ENCODE results near the gene SIGLEC10.
"Not testable (repeated sequence)": the region's sequence is repeated elsewhere in the genome, so short reads cannot be mapped to it uniquely, and the experiment has no call there.

Gene SIGLEC10

GRCh38 chr19:51440052-51440451 is 22.6 kb upstream of the SIGLEC10 start:
- DNase-seq (ENCODE audit: low read depth), result no peak

DNA sequence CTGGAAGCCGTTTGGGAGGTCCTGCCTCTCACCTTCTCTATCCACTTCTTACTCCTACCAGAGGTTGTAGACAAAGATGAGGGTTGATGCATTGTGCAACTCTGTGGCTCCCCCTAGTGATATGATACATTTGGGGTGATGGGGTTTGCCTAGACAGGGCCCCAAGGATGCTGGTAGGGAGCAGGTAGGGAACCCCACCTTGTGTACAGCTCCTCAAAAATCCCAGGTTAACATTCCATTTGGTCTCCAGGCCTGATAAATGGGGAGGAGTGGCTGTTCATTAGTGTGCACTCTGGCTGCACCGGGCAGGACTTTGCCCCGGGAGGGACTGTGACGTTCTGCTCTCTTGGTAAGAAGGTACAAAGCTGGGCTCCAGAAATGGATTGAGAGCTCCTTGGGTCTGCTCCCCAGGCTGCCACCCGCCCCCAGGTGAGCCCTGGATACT is 21.6 kb upstream of the SIGLEC10 start:
- no peak for DNase-seq (ENCODE audit: low read depth)

- no peak for DNase-seq (ENCODE audit: low read depth)
Observed at GRCh38 chr19:51434456-51434855, 17.0 kb upstream of the SIGLEC10 start.

DNA sequence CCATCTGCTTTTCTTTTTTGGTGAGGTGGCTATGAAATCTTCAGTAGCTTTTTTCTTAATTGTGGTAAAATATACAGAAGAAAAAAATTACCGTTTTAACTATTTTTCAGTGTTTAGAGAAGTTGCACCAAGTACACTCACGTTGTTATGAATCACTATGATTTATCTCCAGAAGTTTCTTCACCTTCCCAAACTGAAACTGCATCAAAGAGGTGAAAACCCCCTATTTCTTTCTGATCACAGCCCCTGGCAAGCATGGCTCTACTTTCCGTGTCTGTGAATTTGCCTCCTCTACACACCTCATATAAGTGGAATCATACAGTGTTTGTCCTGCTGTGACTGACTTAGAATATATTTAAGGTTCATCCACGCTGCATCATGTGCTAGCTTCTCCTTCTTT is 15.6 kb upstream of the SIGLEC10 start:
- DNase-seq (ENCODE audit: low read depth), result no peak

DNA sequence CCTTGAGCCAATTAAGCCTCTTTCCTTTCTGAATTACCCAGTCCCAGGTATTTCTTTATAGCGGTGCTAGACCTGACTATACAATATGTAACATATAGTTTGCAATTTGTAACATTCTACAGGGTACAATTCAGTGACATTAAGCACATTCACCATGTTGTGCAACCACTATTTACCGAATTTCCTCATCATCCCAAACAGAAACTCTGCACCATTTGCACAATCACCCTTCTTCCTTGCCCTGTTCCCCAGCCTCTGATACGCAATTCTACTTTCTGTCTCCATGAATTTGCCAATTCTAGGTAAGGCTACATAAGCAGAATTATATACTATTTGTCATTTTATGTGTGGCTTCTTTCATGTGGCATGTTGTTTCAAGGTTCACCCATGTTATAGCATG is 13.7 kb upstream of the SIGLEC10 start:
- no peak for DNase-seq (ENCODE audit: low read depth)

DNA sequence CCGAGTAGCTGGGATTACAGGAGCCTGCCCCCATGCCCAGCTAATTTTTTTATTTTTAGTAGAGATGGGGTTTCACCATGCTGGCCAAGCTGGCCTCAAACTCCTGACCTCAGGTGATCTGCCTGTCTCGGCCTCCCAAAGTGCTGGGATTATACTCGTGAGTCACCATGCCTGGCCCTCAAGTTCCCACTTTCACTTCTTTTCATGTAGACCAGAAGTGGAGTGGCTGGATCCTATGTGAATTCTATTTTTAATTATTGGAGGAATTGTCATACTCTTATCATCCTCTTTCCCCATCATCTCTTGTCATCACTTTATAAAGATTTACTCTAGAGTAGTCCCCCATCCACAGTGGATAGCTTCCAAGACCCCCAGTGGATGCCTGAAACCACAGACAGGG is 12.8 kb upstream of the SIGLEC10 start:
- DNase-seq (ENCODE audit: low read depth), result no peak

- no peak for DNase-seq (ENCODE audit: low read depth)
Observed at GRCh38 chr19:51427201-51427600, 9.8 kb upstream of the SIGLEC10 start.

DNA sequence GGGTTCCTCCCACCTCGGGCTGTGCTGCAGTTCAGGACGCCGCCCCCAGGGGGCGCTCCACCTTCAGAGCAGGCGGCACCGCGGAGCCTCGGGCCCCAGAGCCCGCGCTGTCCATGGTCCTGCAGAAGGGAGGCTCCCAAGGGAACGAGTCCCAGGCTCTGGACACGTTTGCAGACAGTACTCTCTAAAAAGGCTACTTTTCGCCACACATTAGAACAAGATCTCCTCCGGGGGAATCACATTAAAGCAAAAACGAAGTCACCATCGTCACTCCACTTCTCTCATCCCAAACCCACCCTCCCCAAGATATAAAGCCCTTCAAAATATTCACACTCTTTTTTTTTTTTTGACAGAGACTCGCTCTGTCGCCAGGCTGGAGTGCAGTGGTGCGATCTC is 4.6 kb upstream of the SIGLEC10 start:
- DNase-seq (ENCODE audit: low read depth), result peak; percentile 75

GRCh38 chr19:51421229-51422052 is 4.0 kb upstream of the SIGLEC10 start:
- DNase-seq (ENCODE audit: low read depth), result no peak

GRCh38 chr19:51420511-51420910 is 3.1 kb upstream of the SIGLEC10 start:
- not testable (repeated sequence) for DNase-seq (ENCODE audit: low read depth)

DNA sequence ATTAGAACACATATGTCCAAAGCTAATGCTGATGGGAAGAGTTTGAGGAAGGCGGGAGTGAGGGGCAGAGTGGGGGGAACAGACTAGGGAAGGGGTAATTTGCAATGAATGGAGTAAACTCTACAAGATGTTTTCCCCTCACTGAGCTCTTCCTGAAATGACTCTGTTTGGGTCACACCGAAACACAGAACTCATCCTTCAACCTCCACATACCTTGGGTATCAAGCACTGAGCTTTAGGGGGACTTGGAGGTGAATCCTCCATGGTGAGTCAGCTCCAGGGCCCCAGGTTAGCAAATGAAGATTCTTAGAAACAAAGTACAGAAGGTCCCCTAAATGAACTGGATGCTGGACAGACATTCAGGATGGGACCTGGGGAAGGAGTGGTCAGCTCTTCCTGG is 1.3 kb upstream of the SIGLEC10 start:
- DNase-seq (ENCODE audit: low read depth), result no peak

DNA sequence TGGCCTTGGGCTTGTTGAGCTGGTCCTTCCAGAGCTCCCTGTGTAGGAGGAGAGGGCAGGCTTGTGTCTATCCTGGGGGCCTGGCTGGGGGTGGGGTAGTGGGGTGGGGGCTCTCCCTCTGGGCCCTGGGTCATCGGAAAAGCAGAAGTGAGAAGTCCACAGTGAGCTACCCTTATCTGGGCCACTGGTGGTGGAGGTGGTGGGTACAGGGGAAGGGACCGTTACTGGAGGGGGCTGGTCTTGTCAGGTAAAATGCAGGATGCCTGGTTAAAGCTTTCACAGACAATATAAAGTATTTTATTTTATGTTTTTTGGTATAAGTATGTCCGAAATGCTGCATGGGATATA is 342 bp upstream of the SIGLEC10 start:
- no peak for DNase-seq (ENCODE audit: low read depth)

DNA sequence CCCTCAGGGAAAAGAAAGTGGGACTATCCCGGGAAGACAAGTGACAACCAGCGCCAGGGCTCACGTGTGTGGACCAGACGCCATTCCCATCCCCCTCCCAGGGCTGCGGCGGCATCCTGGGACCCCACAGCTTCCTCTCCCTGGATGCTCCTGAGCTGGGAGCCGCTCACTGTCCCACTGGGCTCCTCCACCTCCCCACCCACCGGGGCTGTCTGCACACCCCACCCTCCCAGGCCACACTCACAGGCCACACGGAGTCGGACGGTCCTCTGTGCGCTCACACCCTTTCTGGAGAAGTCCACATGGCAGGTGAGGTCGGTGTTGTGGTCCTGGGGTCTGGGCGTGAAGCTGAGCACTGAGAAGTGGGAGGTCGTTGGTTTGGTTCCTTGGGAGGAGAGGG is 1.0 kb downstream of the SIGLEC10 start:
- not testable (repeated sequence) for DNase-seq (ENCODE audit: low read depth)

DNA sequence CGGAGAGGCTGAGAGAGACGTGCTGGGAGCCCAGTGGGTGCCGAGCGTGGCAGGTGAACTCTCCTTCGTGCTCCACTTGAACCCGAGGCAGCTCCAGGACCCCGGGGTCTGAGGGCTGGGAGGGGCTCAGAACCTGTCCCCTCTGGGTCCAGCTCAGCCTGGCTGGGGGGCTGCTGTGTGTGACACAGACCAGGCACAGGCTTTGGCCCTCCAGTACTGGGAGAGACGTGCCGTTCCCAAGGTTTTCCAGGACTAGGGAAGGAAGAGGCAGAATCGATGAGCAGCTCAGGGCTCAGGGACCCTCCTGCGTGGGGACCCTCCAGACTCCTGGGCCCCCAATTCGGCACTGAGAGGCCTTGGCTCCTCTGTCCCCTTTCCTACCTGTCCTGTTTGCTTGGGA is 2.3 kb downstream of the SIGLEC10 start:
- no peak for DNase-seq (ENCODE audit: low read depth)

- no peak for DNase-seq (ENCODE audit: low read depth)
Observed at GRCh38 chr19:51410950-51411748, 6.3 kb downstream of the SIGLEC10 start.

DNA sequence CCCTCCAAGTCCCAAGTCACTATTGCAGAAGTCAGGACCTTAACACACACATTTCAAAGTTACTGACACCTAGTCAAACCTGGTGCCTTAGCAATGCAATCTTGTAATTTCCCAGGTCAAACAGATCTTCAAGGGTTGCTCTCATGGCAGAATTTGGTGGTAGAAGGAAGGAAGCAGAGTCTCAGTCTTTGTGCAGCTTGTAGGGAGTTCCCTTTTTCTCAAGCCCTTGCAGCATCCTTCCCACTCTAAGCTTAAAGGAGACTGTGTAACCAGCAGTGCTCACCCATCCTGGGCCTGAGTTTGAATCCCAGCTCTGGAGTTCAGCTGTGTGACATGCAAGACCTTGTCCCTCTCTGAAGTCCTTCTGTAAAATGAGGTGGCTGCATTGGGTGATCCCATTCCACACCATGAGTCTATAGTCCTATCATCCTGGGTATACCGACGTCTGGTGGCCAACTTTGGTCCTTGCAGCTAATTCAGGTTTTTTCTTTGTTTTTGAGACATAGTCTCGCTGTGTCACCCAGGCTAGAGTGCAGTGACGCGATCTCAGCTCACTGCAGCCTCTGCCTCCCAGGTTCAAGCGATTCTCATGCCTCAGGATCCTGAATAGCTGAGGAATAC is 9.8 kb downstream of the SIGLEC10 start:
- no peak for DNase-seq (ENCODE audit: low read depth)

- no peak for DNase-seq (ENCODE audit: low read depth)
Observed at GRCh38 chr19:51402117-51402516, 15.3 kb downstream of the SIGLEC10 start.

DNA sequence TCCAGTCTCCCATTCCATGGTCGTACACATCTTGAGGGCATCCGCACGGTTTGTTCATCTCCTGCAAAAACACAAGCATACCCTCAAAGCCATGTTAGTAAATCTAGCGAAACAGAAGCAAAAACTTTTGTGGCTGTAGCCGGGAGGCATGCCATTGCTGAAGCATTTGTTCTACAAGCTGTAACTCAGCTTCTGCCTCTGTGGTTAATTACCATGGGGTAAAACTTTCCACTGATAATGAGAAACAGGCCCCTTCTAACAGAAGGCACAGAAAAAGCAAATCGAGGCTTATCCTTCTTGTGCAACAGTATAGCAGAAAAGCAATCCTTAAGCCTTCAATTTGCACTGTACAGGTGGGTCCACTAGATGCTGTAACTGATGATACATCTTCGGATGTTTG is 17.5 kb downstream of the SIGLEC10 start:
- not testable (repeated sequence) for DNase-seq (ENCODE audit: low read depth)

GRCh38 chr19:51399231-51399630 is 18.2 kb downstream of the SIGLEC10 start:
- DNase-seq (ENCODE audit: low read depth), result no peak

- no peak for DNase-seq (ENCODE audit: low read depth)
Observed at GRCh38 chr19:51398096-51398704, 19.2 kb downstream of the SIGLEC10 start.

- not testable (repeated sequence) for DNase-seq (ENCODE audit: low read depth)
Observed at GRCh38 chr19:51397453-51397852, 20.0 kb downstream of the SIGLEC10 start.

GRCh38 chr19:51396175-51396574 is 21.3 kb downstream of the SIGLEC10 start:
- no peak for DNase-seq (ENCODE audit: low read depth)

All from stimulated activated CD8-positive, alpha-beta memory T cell treated with anti-CD3 and anti-CD28 coated beads, Interleukin-12 subunit alpha, Interleukin-12 subunit beta, amount 100 ng/mL, for 1 hour (primary cell).